HPDE6-E6E7 (cell line): Measurements from ENCODE around the gene FUT2.

Source experiments
- DNase-seq: peaks from one replicate; pipeline ENCODE4 v3.0.0; 2011; ENCODE audit warnings: missing footprints; ENCODE audit errors: extremely low spot score

Gene FUT2

GRCh38 chr19:48750771-48751504 is 55.2 kb downstream of the FUT2 start:
- DNase-seq = no peak

- DNase-seq = no peak
Measured at GRCh38 chr19:48751845-48752495, 56.2 kb downstream of the FUT2 start.

GRCh38 chr19:48752496-48753365 is 57.0 kb downstream of the FUT2 start, which contains the start of gene FUT1:
Gene FUT1, minus strand, starts transcription at chr19:48752641. Its CDS starts 1,360 bp downstream, at chr19:48751281.
- peak; percentile 88 for DNase-seq

GRCh38 chr19:48755084-48755641 is 59.4 kb downstream of the FUT2 start, which contains the start of gene FGF21:
Gene FGF21, plus strand, starts transcription at chr19:48755524. Its CDS starts 713 bp downstream, at chr19:48756237.
- no peak for DNase-seq
